ENCODE data around the gene ATP1B3.
"Not testable (repeated sequence)": the region's sequence is repeated elsewhere in the genome, so short reads cannot be mapped to it uniquely, and the experiment has no call there.

ATP1B3 gene

GRCh38 chr3:141860086-141860669 lies 16.3 kb upstream of the ATP1B3 start:
- DNase-seq (ENCODE audit: low read depth in 2 of 2): no peak

- no peak for DNase-seq (ENCODE audit: low read depth in 2 of 2)
These were observed 15.5 kb upstream of the ATP1B3 start for GRCh38 chr3:141860766-141861513.

- DNase-seq (ENCODE audit: low read depth in 2 of 2): no peak
These were observed 14.1 kb upstream of the ATP1B3 start for GRCh38 chr3:141862279-141862816.

- DNase-seq (ENCODE audit: low read depth in 2 of 2): no peak
These were observed 13.0 kb upstream of the ATP1B3 start for GRCh38 chr3:141863491-141863890.

- no peak for DNase-seq (ENCODE audit: low read depth in 2 of 2)
These were observed 12.0 kb upstream of the ATP1B3 start for GRCh38 chr3:141864281-141864970.

GRCh38 chr3:141865101-141865500 lies 11.3 kb upstream of the ATP1B3 start:
- DNase-seq (ENCODE audit: low read depth in 2 of 2): no peak

- no peak for DNase-seq (ENCODE audit: low read depth in 2 of 2)
These were observed 6.3 kb upstream of the ATP1B3 start for GRCh38 chr3:141870091-141870687.

- peak; percentile 73 to 79 for DNase-seq (ENCODE audit: low read depth in 2 of 2)
These were observed 1.0 kb upstream of the ATP1B3 start for GRCh38 chr3:141875374-141875892.

- DNase-seq (ENCODE audit: low read depth in 2 of 2): peak; percentile 59 to 68
These were observed 506 bp upstream of the ATP1B3 start for GRCh38 chr3:141875893-141876380.

GRCh38 chr3:141876891-141877621 lies 613 bp downstream of the ATP1B3 start:
- DNase-seq (ENCODE audit: low read depth in 2 of 2): peak; percentile 59 to 62

GRCh38 chr3:141877911-141878310 lies 1.5 kb downstream of the ATP1B3 start:
- no peak for DNase-seq (ENCODE audit: low read depth in 2 of 2)

- no peak for DNase-seq (ENCODE audit: low read depth in 2 of 2)
These were observed 1.9 kb downstream of the ATP1B3 start for GRCh38 chr3:141878326-141878725.

- DNase-seq (ENCODE audit: low read depth in 2 of 2): no peak
These were observed 2.4 kb downstream of the ATP1B3 start for GRCh38 chr3:141878817-141879216.

GRCh38 chr3:141881702-141882101 lies 5.3 kb downstream of the ATP1B3 start:
- no peak for DNase-seq (ENCODE audit: low read depth in 2 of 2)

- no peak for DNase-seq (ENCODE audit: low read depth in 2 of 2)
These were observed 10.6 kb downstream of the ATP1B3 start for GRCh38 chr3:141887051-141887450.

- not testable (repeated sequence) for DNase-seq (ENCODE audit: low read depth in 2 of 2)
These were observed 12.1 kb downstream of the ATP1B3 start for GRCh38 chr3:141888548-141888947.

- no peak for DNase-seq (ENCODE audit: low read depth in 2 of 2)
These were observed 18.2 kb downstream of the ATP1B3 start for GRCh38 chr3:141894524-141895176.

- no peak for DNase-seq (ENCODE audit: low read depth in 2 of 2)
These were observed 19.3 kb downstream of the ATP1B3 start for GRCh38 chr3:141895731-141896130.

GRCh38 chr3:141898908-141899307 lies 22.5 kb downstream of the ATP1B3 start:
- no peak for DNase-seq (ENCODE audit: low read depth in 2 of 2)

GRCh38 chr3:141900343-141900742 lies 23.9 kb downstream of the ATP1B3 start:
- no peak for DNase-seq (ENCODE audit: low read depth in 2 of 2)

- no peak for DNase-seq (ENCODE audit: low read depth in 2 of 2)
These were observed 25.5 kb downstream of the ATP1B3 start for GRCh38 chr3:141901914-141902313.

All from stimulated activated CD4-positive, alpha-beta T cell treated with anti-CD3 and anti-CD28 coated beads, Interleukin-15, amount 100 ng/mL, for 48 hours (primary cell).